HG02938 (cell line): ENCODE results near the gene GMDS.

ENCODE experiments used
- ATAC-seq: cut with Tn5 transposase; IDR thresholded peaks from one replicate; pipeline ENCODE4 v1.9.1; 2021; ENCODE audit warnings: mild to moderate bottlenecking, moderate library complexity; ENCODE audit not compliant: unreplicated experiment

GMDS gene

DNA sequence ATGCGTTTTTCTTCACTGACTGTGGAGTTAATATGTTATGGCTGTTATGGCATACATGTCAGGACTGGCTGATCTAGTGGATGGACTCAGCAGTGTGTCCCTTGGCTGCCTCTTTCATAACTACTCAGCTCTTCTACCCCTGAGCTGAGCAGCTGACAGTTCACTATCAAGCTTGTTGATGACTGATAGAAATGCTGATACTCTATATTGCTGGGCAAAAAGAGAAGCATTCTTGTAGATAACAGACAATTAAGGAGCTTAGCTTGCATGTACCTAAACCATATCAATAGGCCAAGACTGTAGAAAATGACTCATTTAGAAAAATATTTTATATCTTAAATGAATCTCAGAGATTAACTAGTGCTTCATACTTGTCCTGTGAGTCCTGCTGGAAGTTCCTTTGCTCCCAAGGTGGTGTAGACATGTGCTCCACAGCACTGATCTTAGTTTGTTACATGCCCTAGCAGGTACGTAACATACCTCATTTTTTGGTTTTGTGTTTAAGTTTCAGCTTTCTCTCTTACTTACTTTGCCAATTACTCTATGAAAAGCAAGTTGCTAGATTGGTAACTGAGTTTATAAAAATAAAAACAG lies 236.9 kb downstream of the GMDS start:
- no peak for ATAC-seq

DNA sequence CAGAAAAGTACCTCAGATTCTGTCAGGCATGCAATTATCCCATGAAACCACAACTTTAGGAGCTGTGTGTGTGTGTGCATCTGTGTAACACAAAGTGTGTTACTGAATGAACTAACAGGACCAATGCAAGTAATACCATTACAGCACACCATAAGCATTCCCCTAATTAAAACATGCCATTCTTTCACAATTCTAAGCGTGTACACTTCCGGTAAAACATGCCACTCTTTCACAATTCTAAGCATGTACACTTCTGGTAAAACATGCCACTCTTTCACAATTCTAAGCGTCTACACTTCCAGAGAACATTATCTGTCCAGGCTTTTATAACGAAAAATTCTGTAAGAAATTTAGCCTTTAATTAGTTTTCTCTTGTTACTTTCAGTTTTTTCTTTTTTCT lies 238.2 kb downstream of the GMDS start:
- no peak for ATAC-seq

DNA sequence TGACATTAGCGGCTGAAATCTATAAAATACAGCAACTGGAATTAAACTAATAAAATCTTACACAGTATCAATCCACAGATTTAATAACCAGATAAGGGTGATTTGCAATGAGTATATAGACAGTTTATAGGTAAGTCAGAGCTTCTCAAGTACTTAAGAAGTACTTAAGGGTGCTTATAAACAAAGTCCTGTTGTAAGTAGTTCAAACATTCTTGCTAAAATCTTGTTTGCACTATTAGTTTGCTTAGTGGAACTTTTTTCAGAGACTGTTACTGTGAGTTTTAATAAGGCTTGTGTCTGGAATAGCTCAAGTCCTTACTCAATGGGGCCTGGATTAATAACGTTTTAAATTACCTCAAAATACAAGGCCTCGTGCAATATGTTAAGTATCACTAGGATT lies 240.5 kb downstream of the GMDS start:
- no peak for ATAC-seq

DNA sequence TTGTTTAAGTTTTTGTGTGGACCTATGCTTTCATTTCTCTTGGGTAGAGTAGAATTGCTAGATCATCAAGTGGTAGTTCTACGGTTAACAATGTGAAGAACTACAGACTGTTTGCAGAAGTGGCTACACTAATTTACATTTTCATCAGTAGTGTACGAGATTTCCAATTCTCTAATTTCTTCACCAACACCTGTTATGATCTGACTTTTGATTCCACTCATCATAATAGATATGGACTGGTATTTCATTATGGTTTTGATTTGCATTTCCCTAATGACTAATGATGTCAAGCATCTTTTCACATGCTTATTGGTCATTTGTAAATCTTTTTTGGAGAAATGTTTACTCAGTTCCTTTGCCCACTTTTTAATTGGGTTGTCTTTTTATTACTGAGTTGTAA lies 244.4 kb downstream of the GMDS start:
- no peak for ATAC-seq

DNA sequence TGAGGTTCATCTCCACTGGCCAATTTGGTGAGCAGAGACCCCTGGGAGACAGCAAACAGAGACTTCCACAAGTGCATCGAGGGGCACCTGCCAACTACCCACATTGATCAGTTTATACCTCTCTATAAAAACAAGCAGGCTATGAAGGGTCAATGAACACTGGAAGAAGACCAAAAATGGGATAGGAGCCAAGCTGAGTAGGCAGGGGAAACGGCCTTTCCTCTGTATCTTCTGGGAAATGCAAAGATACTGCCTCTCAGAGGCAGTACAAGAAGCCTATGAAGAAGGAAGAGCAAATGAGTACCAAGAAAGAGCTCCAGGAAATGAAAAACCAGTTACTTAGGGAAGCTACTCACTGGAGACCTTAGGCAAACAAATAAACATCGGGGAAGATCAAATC lies 247.7 kb downstream of the GMDS start:
- no peak for ATAC-seq

DNA sequence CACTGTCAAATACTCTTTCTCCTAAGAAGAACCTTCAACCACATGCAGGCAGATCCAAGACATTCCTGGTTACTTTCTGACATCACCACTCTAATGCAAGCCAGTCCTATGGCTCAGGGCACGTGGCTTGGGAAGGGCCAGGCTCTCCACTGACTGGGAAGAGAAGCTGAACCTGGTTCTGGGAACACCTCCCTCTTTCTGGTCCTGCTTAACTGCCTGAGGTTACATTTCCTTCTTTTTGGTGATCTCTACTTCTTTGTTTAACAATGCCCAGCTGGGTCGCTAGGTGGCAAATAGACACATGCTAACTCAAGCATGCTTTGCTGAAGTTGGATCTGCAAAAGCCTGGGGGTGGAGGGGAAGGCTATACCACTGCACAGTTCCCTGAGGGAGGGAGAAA lies 249.8 kb downstream of the GMDS start:
- no peak for ATAC-seq

DNA sequence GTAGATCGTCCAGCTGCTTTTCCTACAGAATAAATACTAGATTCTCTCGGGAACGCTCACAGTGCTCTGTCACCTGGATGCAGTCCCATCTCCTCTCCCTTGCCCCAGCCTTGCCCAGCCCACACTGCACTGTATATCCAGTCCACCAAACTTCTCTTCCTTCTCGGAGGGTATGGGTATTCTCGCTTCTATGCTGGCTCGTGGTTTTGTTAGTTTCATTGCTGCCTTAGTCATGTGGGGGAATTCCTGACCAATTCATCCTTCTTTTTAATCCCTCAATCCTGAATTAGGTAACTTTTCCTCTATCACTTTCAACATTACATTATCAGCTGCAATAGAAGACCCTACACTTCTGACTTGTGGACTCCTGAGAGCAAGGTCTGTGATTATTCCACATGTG lies 252.4 kb downstream of the GMDS start:
- ATAC-seq, result no peak

DNA sequence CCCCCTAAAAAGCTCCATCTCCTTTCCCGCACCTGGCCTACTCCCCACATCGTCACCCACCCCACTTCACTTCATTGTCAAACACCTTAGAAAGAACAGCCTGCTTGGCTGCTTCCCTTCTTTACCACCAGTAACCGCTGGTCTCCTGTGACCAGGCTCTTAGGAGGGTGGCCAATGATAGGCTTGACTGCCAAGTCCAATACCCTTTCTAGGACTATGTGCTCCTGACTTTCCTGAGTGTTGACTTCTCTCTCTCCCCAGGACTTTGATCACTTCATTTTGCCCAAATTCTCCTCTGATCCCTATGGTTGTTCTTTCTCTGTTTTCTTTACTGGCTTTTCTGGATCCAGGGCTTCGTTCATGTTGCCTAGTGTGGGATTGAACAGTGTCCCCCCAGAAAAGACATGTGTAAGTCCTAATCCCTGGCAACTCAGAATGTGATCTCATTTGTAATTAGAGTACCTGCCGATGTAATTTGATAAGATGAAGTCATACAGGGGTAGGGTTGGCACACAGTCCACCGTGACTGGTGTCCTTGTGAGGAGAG lies 254.0 kb downstream of the GMDS start:
- ATAC-seq, result no peak

DNA sequence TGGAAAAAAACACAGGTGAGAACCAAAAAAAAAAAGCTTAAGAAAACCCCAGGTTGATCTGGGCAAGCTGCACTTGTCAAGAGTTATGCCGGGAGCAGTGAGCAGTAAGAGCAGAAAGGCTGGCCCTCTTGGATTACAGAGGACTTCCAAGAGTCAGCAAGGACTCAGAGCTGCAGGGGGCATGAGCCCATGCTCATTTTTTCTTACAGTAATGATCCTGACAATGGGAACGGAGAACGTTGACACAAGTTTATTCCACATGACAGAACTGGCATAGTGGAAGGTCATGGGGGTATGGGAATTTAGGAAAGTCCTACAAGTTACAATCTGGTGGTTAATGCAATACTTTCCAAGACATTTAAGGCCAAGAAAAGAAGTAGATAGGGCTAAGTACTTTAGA lies 256.6 kb downstream of the GMDS start:
- ATAC-seq, result no peak

DNA sequence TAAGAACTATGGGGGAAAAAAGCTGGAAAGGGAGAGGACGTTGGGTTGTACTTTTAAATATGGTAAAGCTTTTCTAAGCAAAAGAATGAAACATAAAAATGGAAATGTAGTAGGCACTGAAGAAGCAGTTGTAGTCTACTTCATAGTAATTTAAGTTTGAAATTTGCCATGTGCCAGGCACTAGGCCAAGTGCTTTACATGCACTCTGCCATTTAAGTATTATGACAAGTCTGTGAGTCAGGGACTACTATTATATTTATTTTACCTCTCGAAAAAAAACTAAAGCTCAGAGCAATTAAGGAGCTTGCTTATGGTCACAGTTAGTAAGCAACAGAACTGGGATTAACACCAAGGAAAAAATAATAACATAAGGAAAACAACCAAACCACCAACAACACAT lies 257.8 kb downstream of the GMDS start:
- ATAC-seq, result no peak

DNA sequence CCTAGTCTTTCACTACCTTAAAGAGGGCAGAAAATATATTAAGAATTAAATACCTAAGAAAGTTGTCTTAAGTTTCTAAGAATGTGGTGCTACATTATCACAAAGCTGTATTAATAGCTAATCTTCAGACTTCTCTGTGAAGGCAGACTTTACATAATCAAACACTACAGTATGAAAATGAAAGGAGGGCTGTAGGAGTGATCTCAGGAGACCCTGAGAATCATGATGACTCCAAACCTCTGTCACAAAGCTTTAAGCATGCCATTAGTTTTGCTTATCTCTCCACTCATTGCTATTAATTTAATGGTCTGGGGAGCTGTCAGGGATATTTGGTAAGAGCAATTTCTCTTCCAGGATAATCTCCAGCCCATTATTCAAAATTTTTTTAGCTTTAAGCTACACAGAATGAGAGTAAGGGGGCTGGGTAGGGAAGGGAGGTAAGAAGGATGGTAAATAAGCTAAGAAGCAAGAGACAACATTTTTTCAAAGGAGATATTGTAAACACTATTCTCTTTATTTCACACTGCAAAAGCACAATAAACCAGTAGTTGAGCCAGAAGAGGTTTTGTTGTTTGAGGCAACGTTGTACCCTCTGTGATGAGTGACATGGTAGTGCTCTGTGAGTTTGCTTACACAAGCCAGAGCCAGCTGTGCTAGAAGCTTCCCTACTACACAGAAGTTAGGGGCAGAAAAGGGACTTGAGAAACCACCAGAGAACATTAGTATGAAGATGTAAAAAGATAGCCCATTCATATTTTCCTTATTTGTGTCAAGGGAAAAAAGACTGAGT lies 258.8 kb downstream of the GMDS start:
- ATAC-seq, result no peak

DNA sequence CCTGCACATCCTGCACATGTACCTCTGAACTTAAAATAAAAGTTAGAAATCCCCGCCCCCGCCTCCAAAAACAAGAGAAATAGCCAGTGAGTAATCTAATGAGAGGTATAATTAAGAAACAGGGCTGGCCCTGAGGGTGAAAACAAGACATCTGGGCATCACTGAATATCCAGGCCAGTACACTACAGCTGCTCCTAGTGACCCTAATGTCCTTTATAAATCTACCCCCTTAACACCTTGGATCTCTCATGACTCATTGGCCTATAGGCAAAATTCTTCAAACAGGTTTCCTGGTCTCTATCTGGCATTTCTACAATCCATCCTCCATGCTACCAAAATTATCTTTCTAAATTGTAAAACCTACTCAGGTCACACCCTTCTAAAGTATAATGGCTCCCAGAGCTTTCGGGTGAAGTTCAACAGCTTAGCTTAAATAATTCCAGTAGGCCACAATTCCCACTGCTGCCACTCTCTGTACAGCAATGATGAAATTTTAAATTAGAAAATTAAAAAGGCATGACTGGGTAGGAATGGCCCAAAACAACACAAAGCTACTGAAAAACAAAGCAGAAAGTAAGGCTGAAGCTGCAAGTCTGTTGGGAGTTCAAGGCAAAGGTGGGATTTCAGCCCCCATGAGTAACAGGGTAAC lies 260.9 kb downstream of the GMDS start:
- ATAC-seq, result no peak

DNA sequence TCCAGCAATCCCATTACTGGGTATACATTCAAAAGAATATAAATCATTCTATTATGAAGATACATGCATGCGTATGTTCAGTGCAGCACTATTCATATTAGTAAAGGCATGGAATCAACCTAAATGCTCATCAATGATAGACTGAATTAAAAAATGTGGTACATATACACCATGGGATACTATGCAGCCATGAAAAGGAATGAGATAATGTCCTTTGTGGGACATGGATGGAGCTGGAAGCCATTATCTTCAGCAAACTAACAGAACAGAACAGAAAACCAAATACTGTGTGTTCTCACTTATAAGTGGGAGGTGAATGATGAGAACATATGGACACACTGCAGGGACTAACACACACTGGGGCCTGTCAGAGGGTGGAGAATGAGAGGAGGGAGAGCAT lies 261.6 kb downstream of the GMDS start:
- ATAC-seq, result no peak

DNA sequence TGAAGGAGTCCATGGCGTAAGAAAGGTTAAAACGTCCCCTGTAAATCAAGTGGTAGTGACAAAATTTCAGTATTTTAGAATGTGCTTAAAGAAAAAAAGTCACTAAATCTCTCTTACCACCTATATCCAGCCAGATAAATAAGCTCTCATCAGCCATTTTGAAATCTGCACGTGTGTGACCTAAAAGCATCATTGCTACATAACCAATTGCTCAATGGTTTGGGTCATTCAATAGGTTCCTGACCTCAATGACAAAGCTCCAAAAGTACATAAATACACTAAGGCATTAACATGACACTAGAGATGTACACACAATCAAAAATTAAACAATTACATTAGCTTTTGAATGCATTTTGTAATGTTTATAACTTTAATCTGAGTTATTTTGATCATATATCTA lies 272.4 kb downstream of the GMDS start:
- ATAC-seq, result no peak

DNA sequence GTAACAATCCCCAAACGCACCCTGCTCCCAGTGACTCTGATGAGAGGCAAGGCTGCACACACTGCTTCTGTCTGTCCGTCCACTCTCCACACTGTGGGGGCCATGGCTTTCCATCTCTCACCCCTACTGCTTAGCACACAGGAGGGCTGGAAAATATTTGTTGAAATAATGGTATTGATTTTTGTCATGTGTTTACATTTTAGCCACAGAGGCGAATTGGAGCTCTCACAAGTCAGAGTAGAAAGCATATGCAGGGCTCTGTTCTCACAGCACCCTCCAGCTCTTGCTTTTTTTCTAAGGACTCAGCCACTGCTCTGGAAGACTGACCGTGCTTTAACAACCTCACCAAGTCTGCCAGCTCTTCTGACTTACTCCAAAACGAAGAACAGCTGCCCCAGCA lies 273.8 kb downstream of the GMDS start:
- no peak for ATAC-seq

DNA sequence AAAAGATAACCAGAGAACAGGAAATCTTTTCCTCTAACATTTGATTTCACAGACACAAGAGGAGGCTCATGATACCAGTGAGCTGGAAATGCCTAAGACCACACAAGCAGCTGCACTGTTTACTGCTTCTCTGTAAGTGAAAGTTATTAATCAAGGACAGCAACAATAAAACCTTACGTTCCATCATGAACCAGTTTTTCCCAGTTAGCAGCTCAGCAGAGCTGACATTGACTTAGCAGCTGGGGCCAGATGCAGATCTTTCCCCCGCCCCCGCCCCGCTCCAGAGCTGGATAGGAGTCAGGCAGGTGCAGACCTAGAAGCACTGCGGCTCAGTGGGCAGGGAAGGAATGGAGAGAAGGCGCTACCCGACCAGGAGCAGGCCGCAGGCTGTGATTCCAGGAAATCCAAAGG lies 275.2 kb downstream of the GMDS start:
- ATAC-seq, result no peak

DNA sequence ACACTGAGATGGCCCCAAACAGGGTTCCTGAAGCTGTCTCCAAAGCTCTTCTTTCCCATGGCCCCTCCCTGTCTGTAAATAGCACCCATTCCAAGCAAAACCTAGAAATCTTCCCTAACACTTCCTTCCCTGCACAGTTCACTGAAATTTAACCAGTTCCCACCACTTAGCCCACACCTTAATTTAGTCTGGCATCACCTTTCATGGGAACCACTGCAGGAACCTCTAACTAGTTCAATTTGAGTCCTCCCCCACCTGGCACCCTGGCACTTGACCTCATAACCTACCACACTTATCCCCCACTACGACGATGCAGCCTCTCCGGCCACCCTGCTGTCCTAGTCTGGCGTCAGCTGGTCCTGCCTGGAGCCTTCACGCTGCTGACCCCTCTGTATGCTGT lies 278.7 kb downstream of the GMDS start:
- ATAC-seq, result no peak

DNA sequence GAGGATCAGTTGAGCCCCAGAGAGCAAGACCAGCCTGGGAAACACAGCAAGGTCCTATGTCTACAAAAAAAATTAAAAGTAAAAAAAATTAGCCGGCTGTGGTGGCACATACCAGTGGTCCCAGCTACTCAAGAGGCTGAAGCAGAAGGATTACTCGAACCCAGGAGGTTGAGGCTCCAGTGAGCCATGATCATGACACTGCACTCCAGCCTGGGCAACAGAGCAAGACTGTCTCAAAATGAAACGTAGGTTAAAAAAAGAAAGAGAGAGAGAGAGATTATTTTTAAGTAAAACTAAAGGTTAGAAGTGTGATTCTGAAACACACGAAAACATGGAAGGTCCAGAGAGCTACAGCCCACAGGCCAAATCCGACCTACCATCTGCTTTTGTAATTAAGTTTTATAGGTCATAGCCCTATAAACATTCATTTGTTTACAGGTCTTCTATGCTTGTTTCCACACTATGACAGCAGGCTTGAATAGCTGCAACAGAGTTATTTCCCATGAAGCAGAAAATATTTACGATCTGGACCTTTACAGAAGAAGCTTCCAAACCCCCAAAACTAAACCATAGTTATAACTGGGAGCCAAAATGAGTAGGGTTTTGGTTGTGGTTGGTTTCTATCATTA lies 279.7 kb downstream of the GMDS start:
- no peak for ATAC-seq

DNA sequence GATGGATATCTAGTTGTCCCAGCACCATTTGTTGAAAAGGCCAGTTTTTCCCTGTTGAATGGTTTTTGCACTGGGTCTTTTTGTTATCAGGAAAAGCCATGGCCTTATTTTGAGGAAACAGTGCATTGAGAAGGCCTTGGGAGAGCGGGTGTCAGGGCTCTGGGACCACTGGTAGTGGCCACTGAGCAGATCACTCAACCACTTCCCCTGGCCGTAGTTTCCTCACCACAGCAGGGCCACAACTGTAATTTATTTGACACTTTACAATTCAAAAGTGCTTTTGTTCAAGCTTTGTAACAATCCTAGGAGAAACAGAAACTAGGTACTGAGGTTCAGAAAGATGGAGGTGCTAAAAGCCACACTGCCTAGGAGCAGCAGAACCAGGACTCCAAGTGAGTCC lies 281.8 kb downstream of the GMDS start:
- ATAC-seq, result no peak

DNA sequence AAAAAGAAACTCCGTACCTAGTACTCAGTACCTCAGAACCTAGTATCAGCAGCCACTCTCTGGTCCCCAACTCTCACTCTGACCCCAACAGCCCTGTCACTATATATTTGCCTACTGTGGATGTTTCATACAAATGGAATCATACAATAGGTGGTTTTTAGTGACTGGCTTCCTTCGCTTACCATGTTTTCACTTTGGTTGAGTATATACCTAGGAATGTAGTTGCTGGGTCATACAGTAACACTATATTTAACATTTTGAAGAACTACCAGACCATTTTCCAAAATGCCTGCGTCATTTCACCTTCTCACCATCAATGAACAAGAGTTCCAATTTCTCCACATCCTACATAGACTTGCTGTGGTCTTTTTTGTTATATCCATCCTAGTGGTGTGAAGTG lies 283.2 kb downstream of the GMDS start:
- no peak for ATAC-seq

DNA sequence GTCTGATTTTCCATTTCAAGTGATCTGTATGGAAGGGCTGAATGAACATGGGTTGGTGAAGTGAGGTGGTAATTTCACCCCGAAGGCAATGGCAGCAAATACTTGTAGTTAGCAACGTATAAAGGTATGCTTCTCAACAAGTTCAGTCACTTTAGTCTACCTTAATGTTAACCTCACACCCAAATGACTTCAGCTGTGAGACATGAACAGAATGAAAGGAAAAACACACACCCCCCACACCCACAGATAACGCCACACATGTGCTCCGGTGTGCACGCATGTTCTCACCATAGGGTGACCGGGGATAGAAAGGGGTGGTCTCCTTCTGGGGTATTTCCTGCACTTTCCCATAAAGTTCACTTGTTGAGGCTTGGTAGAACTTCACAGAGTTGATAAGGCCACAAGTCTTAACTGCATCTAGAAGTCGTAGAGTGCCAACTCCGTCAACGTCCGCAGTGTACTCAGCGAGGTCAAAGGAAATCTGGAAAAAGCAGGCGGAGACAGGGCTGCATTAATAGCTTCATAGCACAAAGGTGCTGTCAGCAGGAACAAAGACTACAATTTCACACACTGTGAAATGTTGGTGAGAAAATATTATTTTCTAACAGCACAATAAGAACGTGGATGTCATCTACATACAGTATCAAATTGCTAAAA lies 284.8 kb downstream of the GMDS start:
- no peak for ATAC-seq
